DOHH2 (cell line): ENCODE data around the gene PPP4R1.

Experiments used
- H3F3A ChIP-seq: fragments of 200-600 bp; sonication (generic), shearing (Covaris generic); 2 replicates; pipeline ENCODE4 v1.6.0; 2016; ENCODE audit warnings: antibody characterized with exemption, mild to moderate bottlenecking; ENCODE audit not compliant: control insufficient read depth, insufficient read depth
- H3K27ac ChIP-seq: fragments of 200-600 bp; sonication (generic); 2 replicates; pipeline ENCODE4 v1.5.1; 2014; ENCODE audit warnings: low read depth, mild to moderate bottlenecking, low read length, moderate library complexity
- H3K27me3 ChIP-seq: fragments of 200-600 bp; sonication (generic); 2 replicates; pipeline ENCODE4 v1.6.1; 2014; ENCODE audit warnings: mild to moderate bottlenecking, low read length, mixed read lengths; ENCODE audit not compliant: control insufficient read depth
- H3K36me3 ChIP-seq: fragments of 200-600 bp; sonication (generic); 2 replicates; pipeline ENCODE4 v1.6.1; 2014; ENCODE audit warnings: mild to moderate bottlenecking, low read length, moderate library complexity, mixed read lengths; ENCODE audit not compliant: control insufficient read depth
- H3K4me1 ChIP-seq: fragments of 200-600 bp; sonication (generic); 2 replicates; pipeline ENCODE4 v1.6.1; 2014; ENCODE audit warnings: mild to moderate bottlenecking, low read length, mixed read lengths; ENCODE audit not compliant: control insufficient read depth
- H3K4me2 ChIP-seq: fragments of 200-600 bp; sonication (generic); 2 replicates; pipeline ENCODE4 v1.6.0; 2014; ENCODE audit warnings: mild to moderate bottlenecking, low read length, moderate library complexity
- H3K4me3 ChIP-seq: fragments of 200-600 bp; sonication (generic); 2 replicates; pipeline ENCODE4 v1.5.1; 2014; ENCODE audit warnings: mild to moderate bottlenecking, low read length, mixed read lengths
- H3K79me2 ChIP-seq: fragments of 200-600 bp; sonication (generic); 2 replicates; pipeline ENCODE4 v1.6.1; 2014; ENCODE audit warnings: mild to moderate bottlenecking, low read length, mixed read lengths; ENCODE audit not compliant: control insufficient read depth
- H3K9me2 ChIP-seq: fragments of 200-600 bp; sonication (generic); replicated peaks from 2 replicates; pipeline ENCODE4 v1.6.1; 2014; ENCODE audit warnings: mild to moderate bottlenecking, low read length, mixed read lengths; ENCODE audit not compliant: control insufficient read depth
- H3K9me3 ChIP-seq: fragments of 200-600 bp; sonication (generic); 2 replicates; pipeline ENCODE4 v1.6.1; 2014; ENCODE audit warnings: antibody characterized with exemption, low read length, mixed read lengths; ENCODE audit not compliant: control insufficient read depth, insufficient read depth
- H4K20me1 ChIP-seq: fragments of 200-600 bp; sonication (generic); 2 replicates; pipeline ENCODE4 v1.6.0; 2014; ENCODE audit warnings: low read depth, mild to moderate bottlenecking, antibody characterized with exemption, low read length, moderate library complexity; ENCODE audit not compliant: control insufficient read depth, insufficient read depth
- EZH2phosphoT487 ChIP-seq: fragments of 200-600 bp; sonication (generic); IDR thresholded peaks from 2 replicates; pipeline ENCODE4 v1.6.1; 2017; ENCODE audit warnings: borderline replicate concordance, mild to moderate bottlenecking, antibody characterized with exemption, low read length, moderate library complexity, mixed read lengths
- TF ChIP-seq, protein P1 (sequence below): fragments of 200-600 bp; sonication (generic); IDR thresholded peaks from one replicate; pipeline ENCODE4 v1.5.1; 2014; ENCODE audit warnings: antibody characterized with exemption, mild to moderate bottlenecking, low read depth, low read length; ENCODE audit not compliant: poor library complexity, severe bottlenecking

The PPP4R1 gene

GRCh38 chr18:9557250-9557943 lies 57.0 kb downstream of the PPP4R1 start:
- H3K27ac ChIP-seq, result no peak overlapping the region
- no peak for TF ChIP-seq EZH2phosphoT487
- TF ChIP-seq, protein P1, sequence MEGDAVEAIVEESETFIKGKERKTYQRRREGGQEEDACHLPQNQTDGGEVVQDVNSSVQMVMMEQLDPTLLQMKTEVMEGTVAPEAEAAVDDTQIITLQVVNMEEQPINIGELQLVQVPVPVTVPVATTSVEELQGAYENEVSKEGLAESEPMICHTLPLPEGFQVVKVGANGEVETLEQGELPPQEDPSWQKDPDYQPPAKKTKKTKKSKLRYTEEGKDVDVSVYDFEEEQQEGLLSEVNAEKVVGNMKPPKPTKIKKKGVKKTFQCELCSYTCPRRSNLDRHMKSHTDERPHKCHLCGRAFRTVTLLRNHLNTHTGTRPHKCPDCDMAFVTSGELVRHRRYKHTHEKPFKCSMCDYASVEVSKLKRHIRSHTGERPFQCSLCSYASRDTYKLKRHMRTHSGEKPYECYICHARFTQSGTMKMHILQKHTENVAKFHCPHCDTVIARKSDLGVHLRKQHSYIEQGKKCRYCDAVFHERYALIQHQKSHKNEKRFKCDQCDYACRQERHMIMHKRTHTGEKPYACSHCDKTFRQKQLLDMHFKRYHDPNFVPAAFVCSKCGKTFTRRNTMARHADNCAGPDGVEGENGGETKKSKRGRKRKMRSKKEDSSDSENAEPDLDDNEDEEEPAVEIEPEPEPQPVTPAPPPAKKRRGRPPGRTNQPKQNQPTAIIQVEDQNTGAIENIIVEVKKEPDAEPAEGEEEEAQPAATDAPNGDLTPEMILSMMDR, result no peak

GRCh38 chr18:9552616-9553015 lies 61.7 kb downstream of the PPP4R1 start:
- TF ChIP-seq, protein P1, result no peak
- no peak for TF ChIP-seq EZH2phosphoT487
- Histone ChIP-seq H3K4me1 (no peaks in the 10 kb centered on the region), H3K36me3 (peaks cover 65% of the 10 kb centered on the region)

More at GRCh38 chr18:9557250-9557943, 57.0 kb downstream of the PPP4R1 start:
- H3K4me2 ChIP-seq, result no peak overlapping the region
- no peaks in the 10 kb centered on the region for H3K27me3 ChIP-seq
- peaks cover 58% of the 10 kb centered on the region for H3K36me3 ChIP-seq
- no peaks in the 10 kb centered on the region for H3K79me2 ChIP-seq
- H3K4me3 ChIP-seq, result no peak overlapping the region
- H3K9me2 ChIP-seq, result no peaks in the 10 kb centered on the region
- no peaks in the 10 kb centered on the region for H3F3A ChIP-seq
- H4K20me1 ChIP-seq, result no peaks in the 10 kb centered on the region
- no peaks in the 10 kb centered on the region for H3K4me1 ChIP-seq
- no peaks in the 10 kb centered on the region for H3K9me3 ChIP-seq

GRCh38 chr18:9552191-9552590 lies 62.2 kb downstream of the PPP4R1 start:
- peaks cover 65% of the 10 kb centered on the region for H3K36me3 ChIP-seq
- no peaks in the 10 kb centered on the region for H3K4me1 ChIP-seq
- H3K9me3 ChIP-seq, result no peaks in the 10 kb centered on the region
- H3K79me2 ChIP-seq, result no peaks in the 10 kb centered on the region
- no peaks in the 10 kb centered on the region for H3F3A ChIP-seq
- H3K27ac ChIP-seq, result no peak overlapping the region
- H3K4me3 ChIP-seq, result no peak overlapping the region
- TF ChIP-seq, protein P1, result no peak
- TF ChIP-seq EZH2phosphoT487, result no peak
- H3K4me2 ChIP-seq, result no peak overlapping the region
- H3K9me2 ChIP-seq, result no peaks in the 10 kb centered on the region
- no peaks in the 10 kb centered on the region for H4K20me1 ChIP-seq
- no peaks in the 10 kb centered on the region for H3K27me3 ChIP-seq

More at GRCh38 chr18:9552616-9553015, 61.7 kb downstream of the PPP4R1 start:
- no peaks in the 10 kb centered on the region for H4K20me1 ChIP-seq
- H3K4me2 ChIP-seq, result no peak overlapping the region
- H3K9me3 ChIP-seq, result no peaks in the 10 kb centered on the region
- H3K27ac ChIP-seq, result no peak overlapping the region
- no peaks in the 10 kb centered on the region for H3K9me2 ChIP-seq
- no peaks in the 10 kb centered on the region for H3F3A ChIP-seq
- no peaks in the 10 kb centered on the region for H3K27me3 ChIP-seq
- no peaks in the 10 kb centered on the region for H3K79me2 ChIP-seq
- H3K4me3 ChIP-seq, result no peak overlapping the region

DNA sequence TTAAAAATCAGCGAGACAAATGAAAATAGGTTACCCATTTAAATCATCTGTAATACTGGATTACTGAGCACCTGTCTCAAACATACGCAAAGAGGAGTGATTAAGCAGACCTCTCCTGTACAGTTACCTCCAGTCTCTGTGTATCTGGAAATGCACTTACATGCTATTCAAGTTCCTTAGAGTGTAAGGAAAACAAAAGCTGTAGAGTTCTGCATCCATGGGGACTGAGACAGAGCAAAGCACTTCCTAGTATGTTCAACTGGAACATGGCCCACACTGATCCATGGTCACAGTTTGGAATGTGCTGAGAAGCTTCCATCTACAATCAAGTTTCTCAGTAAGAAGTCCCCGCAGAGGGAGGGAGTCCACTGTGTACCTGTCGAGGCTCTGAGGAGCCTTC lies 63.9 kb downstream of the PPP4R1 start:
- Histone ChIP-seq H3K4me2 (no peak overlapping the region), H3K27me3 (no peaks in the 10 kb centered on the region), H3F3A (no peaks in the 10 kb centered on the region), H3K79me2 (no peaks in the 10 kb centered on the region), H3K4me3 (no peak overlapping the region), H3K27ac (no peak overlapping the region), H3K9me2 (no peaks in the 10 kb centered on the region), H3K36me3 (peaks cover 65% of the 10 kb centered on the region), H4K20me1 (no peaks in the 10 kb centered on the region), H3K4me1 (no peaks in the 10 kb centered on the region), H3K9me3 (no peaks in the 10 kb centered on the region)
- TF ChIP-seq, protein P1, result no peak
- no peak for TF ChIP-seq EZH2phosphoT487
